IMR-90 (cell line): ENCODE results near the gene MFAP2. TPM values are rescaled to one million over a fixed set of nuclear protein-coding genes. Genes with fewer than 3 reads are reported as not detected.

ENCODE experiments used
- ATAC-seq: fragments of 200-7000 bp; cut with Tn5 transposase; 2 replicates; pipeline ENCODE4 v1.9.1; 2020; ENCODE audit warnings: low read depth, mild to moderate bottlenecking, moderate library complexity
- BruUV-seq: library from RNA; stranded (reverse); fragments of 400-500 nt; replicated peaks from 2 replicates; lab custom pipeline; 2021; lab: Mats Ljungman, UMichigan
- CTCF ChIA-PET: fragments of 300-600 bp; formaldehyde crosslinking; extraction: SDS; loops from one replicate; lab custom pipeline; 2021; ENCODE audit warnings: antibody characterized with exemption; lab: Yijun Ruan, JAX
- POLR2A ChIA-PET: fragments of 300-600 bp; sonication (Branson Sonifier 250); formaldehyde crosslinking; loops from one replicate; lab custom pipeline; 2022; ENCODE audit warnings: antibody characterized with exemption; ENCODE audit not compliant: unreplicated experiment; lab: Charles Lee
- DNase-seq: peaks from one replicate; pipeline ENCODE4 v3.0.0; 2013
- H2AFZ ChIP-seq: replicated peaks from 2 replicates; pipeline ENCODE3; 2013; ENCODE audit warnings: low read length, mild to moderate bottlenecking; ENCODE audit not compliant: poor library complexity
- H2AK5ac ChIP-seq: 2 replicates; pipeline ENCODE4 v1.6.1; 2013; ENCODE audit warnings: low read depth, low read length, inconsistent platforms
- H2AK9ac ChIP-seq: replicated peaks from 2 replicates; pipeline ENCODE3; 2013; ENCODE audit warnings: mild to moderate bottlenecking, low read depth, low read length, moderate library complexity; ENCODE audit not compliant: poor library complexity
- H2BK120ac ChIP-seq: 2 replicates; pipeline ENCODE4 v1.6.1; 2013; ENCODE audit warnings: low read depth, low read length, inconsistent platforms
- H2BK15ac ChIP-seq: 3 replicates; pipeline ENCODE4 v1.6.1; 2013; ENCODE audit warnings: low read depth, low read length, inconsistent platforms
- H2BK20ac ChIP-seq: 2 replicates; pipeline ENCODE4 v1.6.1; 2013; ENCODE audit warnings: low read depth, mild to moderate bottlenecking, inconsistent platforms, low read length, moderate library complexity
- H2BK5ac ChIP-seq: 2 replicates; pipeline ENCODE4 v1.6.1; 2013; ENCODE audit warnings: mild to moderate bottlenecking, low read depth, low read length, inconsistent platforms; ENCODE audit not compliant: poor library complexity, severe bottlenecking
- H3K14ac ChIP-seq: replicated peaks from 2 replicates; pipeline ENCODE4 v1.6.1; 2013; ENCODE audit warnings: low read depth, low read length, inconsistent platforms
- H3K18ac ChIP-seq: 2 replicates; pipeline ENCODE4 v1.6.1; 2013; ENCODE audit warnings: low read depth, low read length, control low read depth
- H3K23ac ChIP-seq: 2 replicates; pipeline ENCODE4 v1.6.1; 2013; ENCODE audit warnings: low read depth, low read length, inconsistent platforms
- H3K27ac ChIP-seq: 2 replicates; pipeline ENCODE4 v1.5.1; 2013; ENCODE audit warnings: mild to moderate bottlenecking, control low read depth, low read length; ENCODE audit not compliant: insufficient read depth
- H3K27me3 ChIP-seq: 2 replicates; pipeline ENCODE4 v1.6.1; 2013; ENCODE audit warnings: low read length; ENCODE audit not compliant: control insufficient read depth, insufficient read depth
- H3K36me3 ChIP-seq: 2 replicates; pipeline ENCODE4 v1.6.1; 2013; ENCODE audit warnings: low read length, mixed read lengths; ENCODE audit not compliant: control insufficient read depth, insufficient read depth
- H3K4ac ChIP-seq: 2 replicates; pipeline ENCODE4 v1.6.1; 2013; ENCODE audit warnings: low read depth, low read length, inconsistent platforms
- H3K4me1 ChIP-seq: 2 replicates; pipeline ENCODE4 v1.6.1; 2013; ENCODE audit warnings: low read length, mixed read lengths; ENCODE audit not compliant: control insufficient read depth, insufficient read depth
- H3K4me2 ChIP-seq: 2 replicates; pipeline ENCODE4 v1.6.1; 2013; ENCODE audit warnings: low read depth, mild to moderate bottlenecking, control low read depth, low read length, moderate library complexity
- H3K4me3 ChIP-seq: 2 replicates; pipeline ENCODE4 v1.5.1; 2013; ENCODE audit warnings: low read depth, mild to moderate bottlenecking, control low read depth, low read length, moderate library complexity; ENCODE audit not compliant: insufficient read depth
- H3K56ac ChIP-seq: 2 replicates; pipeline ENCODE4 v1.6.1; 2013; ENCODE audit warnings: low read length, inconsistent platforms; ENCODE audit not compliant: insufficient read depth; ENCODE audit errors: extremely low read depth
- H3K79me1 ChIP-seq, 2 experiments: 2 replicates each; pipeline ENCODE4 v1.6.1; 2013; ENCODE audit warnings: low read length in 2 of 2, inconsistent platforms in 1 of 2, low read depth in 1 of 2
- H3K9ac ChIP-seq: 2 replicates; pipeline ENCODE4 v1.6.1; 2013; ENCODE audit warnings: low read depth, low read length, control low read depth
- H3K9me1 ChIP-seq: 2 replicates; pipeline ENCODE4 v1.6.1; 2013; ENCODE audit warnings: low read length, inconsistent platforms; ENCODE audit not compliant: insufficient read depth
- H3K9me3 ChIP-seq: 2 replicates; pipeline ENCODE4 v1.6.1; 2013; ENCODE audit warnings: low read length; ENCODE audit not compliant: control insufficient read depth, insufficient read depth
- H4K20me1 ChIP-seq: 2 replicates; pipeline ENCODE4 v1.6.1; 2013; ENCODE audit warnings: low read length, inconsistent platforms; ENCODE audit not compliant: insufficient read depth
- H4K5ac ChIP-seq: 2 replicates; pipeline ENCODE4 v1.6.1; 2013; ENCODE audit warnings: mild to moderate bottlenecking, low read depth, low read length, control low read depth
- H4K8ac ChIP-seq, 2 experiments: 2 replicates each; pipeline ENCODE4 v1.6.1; 2013; ENCODE audit warnings: low read depth in 2 of 2, low read length in 2 of 2, control low read depth in 1 of 2, inconsistent platforms in 1 of 2
- H4K91ac ChIP-seq: 2 replicates; pipeline ENCODE4 v1.6.1; 2013; ENCODE audit warnings: low read depth, low read length, inconsistent platforms; ENCODE audit not compliant: insufficient read depth
- BHLHE40 ChIP-seq: fragments of 150-350 bp; IDR thresholded peaks from 2 replicates; pipeline ENCODE4 v1.6.1; 2016; ENCODE audit warnings: mild to moderate bottlenecking, low read depth, low read length
- CEBPB ChIP-seq: IDR thresholded peaks from 2 replicates; pipeline ENCODE4 v1.6.1; 2012; ENCODE audit warnings: low read depth, low read length, improper control_type of control experiment
- CHD1 ChIP-seq: IDR thresholded peaks from 2 replicates; pipeline ENCODE4 v1.6.1; 2012; ENCODE audit warnings: low read depth, low read length, improper control_type of control experiment
- CTCF ChIP-seq: conservative IDR thresholded peaks from 2 replicates; pipeline ENCODE4 v1.5.1; 2012; ENCODE audit warnings: mild to moderate bottlenecking, low read depth, low read length, improper control_type of control experiment
- MAFK ChIP-seq: IDR thresholded peaks from 2 replicates; pipeline ENCODE4 v1.6.1; 2012; ENCODE audit warnings: low read depth, low read length, improper control_type of control experiment
- MAZ ChIP-seq: IDR thresholded peaks from 2 replicates; pipeline ENCODE4 v1.6.1; 2012; ENCODE audit warnings: low read depth, mild to moderate bottlenecking, low read length, improper control_type of control experiment, moderate library complexity, borderline replicate concordance
- NFE2L2 ChIP-seq: fragments of 150-350 bp; IDR thresholded peaks from 2 replicates; pipeline ENCODE4 v1.6.1; 2016; ENCODE audit warnings: low read depth, mild to moderate bottlenecking, low read length
- POLR2A ChIP-seq: IDR thresholded peaks from 2 replicates; pipeline ENCODE4 v1.6.1; 2012; ENCODE audit warnings: mild to moderate bottlenecking, low read depth, low read length
- RAD21 ChIP-seq: IDR thresholded peaks from 2 replicates; pipeline ENCODE4 v1.6.1; 2012; ENCODE audit warnings: low read length, improper control_type of control experiment
- RCOR1 ChIP-seq: IDR thresholded peaks from 2 replicates; pipeline ENCODE4 v1.6.1; 2012; ENCODE audit warnings: mild to moderate bottlenecking, low read length, improper control_type of control experiment; ENCODE audit not compliant: insufficient replicate concordance
- RFX5 ChIP-seq: IDR thresholded peaks from 2 replicates; pipeline ENCODE4 v1.8.0; 2012; ENCODE audit warnings: low read depth, mild to moderate bottlenecking, low read length, moderate library complexity
- SMC3 ChIP-seq: fragments of 150-350 bp; IDR thresholded peaks from 2 replicates; pipeline ENCODE4 v1.6.1; 2016; ENCODE audit warnings: low read depth, mild to moderate bottlenecking, antibody characterized with exemption, low read length, moderate library complexity
- USF2 ChIP-seq: fragments of 150-350 bp; IDR thresholded peaks from 2 replicates; pipeline ENCODE4 v1.6.1; 2017; ENCODE audit warnings: mild to moderate bottlenecking, antibody characterized with exemption, low read length, low read depth
- WGBS, 2 experiments: methylation state at CpG; one replicate each; pipeline versions ENCODE4 v1.1.5 to v1.1.7; 2013; ENCODE audit warnings: missing lambda C conversion rate in 2 of 2; ENCODE audit not compliant: insufficient read length in 1 of 2; ENCODE audit errors: extremely low coverage in 2 of 2; 5-methylcytosine and 5-hydroxymethylcytosine counted together
- dilution Hi-C: fragments of 300-500 bp; cut with HindIII; formaldehyde crosslinking; loops from one replicate; pipeline ENCODE4 v1.14.3; 2018; ENCODE audit warnings: low sequenced_read_pairs; ENCODE audit not compliant: unreplicated experiment
- in situ Hi-C: fragments of 300-500 bp; cut with MboI; formaldehyde crosslinking; loops from 3 replicates; pipeline ENCODE4 v1.14.3; 2019; ENCODE audit warnings: low sequenced_read_pairs, inconsistent platforms, mixed read lengths
- intact Hi-C: fragments of 100-400 bp; cut with micrococcal nuclease; formaldehyde crosslinking; loops from 2 replicates; pipeline ENCODE4 v1.10.0; 2022
- polyA plus RNA-seq, 3 experiments: library from polyadenylated mRNA; depleted of rRNA; stranded (reverse); fragments of >200 nt; gene quantifications; 2 replicates each; pipeline ENCODE4 v1.2.3, GENCODE V29; 2012; ENCODE audit warnings: low replicate concordance in 1 of 3
- total RNA-seq: library from RNA; depleted of rRNA; stranded (reverse); fragments of >200 nt; gene quantifications from 2 replicates; pipeline ENCODE4 v1.2.3, GENCODE V29; 2012

MFAP2 gene
- total and polyA plus RNA-seq, 2 of the 4 experiments (the other 2 are of a cell fraction), result 3.9 to 13.9 TPM

- CTCF ChIA-PET, result no interaction called here
- no CpG with 5 or more reads among the region's 9 CpGs for WGBS, 2 experiments
- dilution Hi-C loops, result no loop called here
Observed at GRCh38 chr1:16992675-16993074, 12.3 kb upstream of the MFAP2 start.

More at GRCh38 chr1:16992675-16993074, 12.3 kb upstream of the MFAP2 start:
- H4K91ac ChIP-seq, result no peak overlapping the region
- H3K4me2 ChIP-seq, result no peak overlapping the region
- peaks cover 7% of the 10 kb centered on the region; the same call in 1 of the 2 replicates for H3K36me3 ChIP-seq
- no peak overlapping the region for H4K8ac ChIP-seq
- H3K79me1 ChIP-seq, result no peaks in the 10 kb centered on the region
- H3K27me3 ChIP-seq, result no peaks in the 10 kb centered on the region
- H2BK5ac ChIP-seq, result no peak overlapping the region
- no peak overlapping the region for H2BK20ac ChIP-seq
- no peak overlapping the region for H3K4ac ChIP-seq
- H3K4me1 ChIP-seq, result no peaks in the 10 kb centered on the region
- H3K9me3 ChIP-seq, result no peaks in the 10 kb centered on the region
- H2BK120ac ChIP-seq, result no peak overlapping the region
- TF ChIP-seq BHLHE40, result no peak
- TF ChIP-seq POLR2A, result no peak
- TF ChIP-seq RFX5, result no peak
- TF ChIP-seq CHD1, result no peak
- no peak for TF ChIP-seq CTCF
- no peak for TF ChIP-seq USF2
- no peak for TF ChIP-seq MAZ
- no peak for TF ChIP-seq SMC3
- no peak for TF ChIP-seq NFE2L2
- no peak for TF ChIP-seq RAD21
- no peak for TF ChIP-seq RCOR1
- TF ChIP-seq CEBPB, result no peak
- TF ChIP-seq MAFK, result no peak
- no peak overlapping the region for H2BK15ac ChIP-seq
- no peaks in the 10 kb centered on the region for H4K20me1 ChIP-seq
- H3K27ac ChIP-seq, result no peak overlapping the region
- no peaks in the 10 kb centered on the region for H3K9me1 ChIP-seq
- no peak overlapping the region for H3K23ac ChIP-seq
- no peak overlapping the region for H3K14ac ChIP-seq
- H2AK5ac ChIP-seq, result no peak overlapping the region
- no peak overlapping the region for H3K56ac ChIP-seq
- POLR2A ChIA-PET, result no interaction called here
- no peak overlapping the region for H4K5ac ChIP-seq
- ATAC-seq (no peak), DNase-seq (no peak)
- H2AFZ ChIP-seq, result no peak overlapping the region
- no TSS peak for BruUV-seq
- in situ Hi-C loops (no loop called here), intact Hi-C loops (no loop called here)
- H3K18ac ChIP-seq, result no peak overlapping the region
- no peak overlapping the region for H3K9ac ChIP-seq
- H3K4me3 ChIP-seq, result no peak overlapping the region
- no peak overlapping the region for H2AK9ac ChIP-seq
